SU-DHL-6 (cell line): Measurements from ENCODE around the gene SERINC1.

Source experiments
- EZH2phosphoT487 ChIP-seq: fragments of 200-600 bp; sonication (generic), shearing (Covaris generic); conservative IDR thresholded peaks from 2 replicates; pipeline ENCODE4 v1.6.1; 2018; ENCODE audit warnings: mild to moderate bottlenecking, antibody characterized with exemption, low read length, moderate library complexity, mixed read lengths
- TF ChIP-seq, protein P1 (sequence below): fragments of 200-600 bp; sonication (generic); IDR thresholded peaks from one replicate; pipeline ENCODE4 v1.5.1; 2017; ENCODE audit warnings: antibody characterized with exemption, mild to moderate bottlenecking, low read length, moderate library complexity; ENCODE audit not compliant: insufficient read depth, poor library complexity, severe bottlenecking

- TF ChIP-seq, protein P1, sequence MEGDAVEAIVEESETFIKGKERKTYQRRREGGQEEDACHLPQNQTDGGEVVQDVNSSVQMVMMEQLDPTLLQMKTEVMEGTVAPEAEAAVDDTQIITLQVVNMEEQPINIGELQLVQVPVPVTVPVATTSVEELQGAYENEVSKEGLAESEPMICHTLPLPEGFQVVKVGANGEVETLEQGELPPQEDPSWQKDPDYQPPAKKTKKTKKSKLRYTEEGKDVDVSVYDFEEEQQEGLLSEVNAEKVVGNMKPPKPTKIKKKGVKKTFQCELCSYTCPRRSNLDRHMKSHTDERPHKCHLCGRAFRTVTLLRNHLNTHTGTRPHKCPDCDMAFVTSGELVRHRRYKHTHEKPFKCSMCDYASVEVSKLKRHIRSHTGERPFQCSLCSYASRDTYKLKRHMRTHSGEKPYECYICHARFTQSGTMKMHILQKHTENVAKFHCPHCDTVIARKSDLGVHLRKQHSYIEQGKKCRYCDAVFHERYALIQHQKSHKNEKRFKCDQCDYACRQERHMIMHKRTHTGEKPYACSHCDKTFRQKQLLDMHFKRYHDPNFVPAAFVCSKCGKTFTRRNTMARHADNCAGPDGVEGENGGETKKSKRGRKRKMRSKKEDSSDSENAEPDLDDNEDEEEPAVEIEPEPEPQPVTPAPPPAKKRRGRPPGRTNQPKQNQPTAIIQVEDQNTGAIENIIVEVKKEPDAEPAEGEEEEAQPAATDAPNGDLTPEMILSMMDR: no peak
- no peak for TF ChIP-seq EZH2phosphoT487
Measured at GRCh38 chr6:122408702-122409458, 62.7 kb downstream of the SERINC1 start.
